Activated CD8-positive, alpha-beta memory T cell treated with anti-CD3 and anti-CD28 coated beads for 48 hours (primary cell): ENCODE results near the gene DCC.

Source experiments
- DNase-seq, 3 experiments: peaks; one replicate each; pipeline ENCODE4 v3.0.0-alpha.2; 2020; ENCODE audit warnings: low read depth in 2 of 3, low spot score in 2 of 3

DCC gene, protein sequence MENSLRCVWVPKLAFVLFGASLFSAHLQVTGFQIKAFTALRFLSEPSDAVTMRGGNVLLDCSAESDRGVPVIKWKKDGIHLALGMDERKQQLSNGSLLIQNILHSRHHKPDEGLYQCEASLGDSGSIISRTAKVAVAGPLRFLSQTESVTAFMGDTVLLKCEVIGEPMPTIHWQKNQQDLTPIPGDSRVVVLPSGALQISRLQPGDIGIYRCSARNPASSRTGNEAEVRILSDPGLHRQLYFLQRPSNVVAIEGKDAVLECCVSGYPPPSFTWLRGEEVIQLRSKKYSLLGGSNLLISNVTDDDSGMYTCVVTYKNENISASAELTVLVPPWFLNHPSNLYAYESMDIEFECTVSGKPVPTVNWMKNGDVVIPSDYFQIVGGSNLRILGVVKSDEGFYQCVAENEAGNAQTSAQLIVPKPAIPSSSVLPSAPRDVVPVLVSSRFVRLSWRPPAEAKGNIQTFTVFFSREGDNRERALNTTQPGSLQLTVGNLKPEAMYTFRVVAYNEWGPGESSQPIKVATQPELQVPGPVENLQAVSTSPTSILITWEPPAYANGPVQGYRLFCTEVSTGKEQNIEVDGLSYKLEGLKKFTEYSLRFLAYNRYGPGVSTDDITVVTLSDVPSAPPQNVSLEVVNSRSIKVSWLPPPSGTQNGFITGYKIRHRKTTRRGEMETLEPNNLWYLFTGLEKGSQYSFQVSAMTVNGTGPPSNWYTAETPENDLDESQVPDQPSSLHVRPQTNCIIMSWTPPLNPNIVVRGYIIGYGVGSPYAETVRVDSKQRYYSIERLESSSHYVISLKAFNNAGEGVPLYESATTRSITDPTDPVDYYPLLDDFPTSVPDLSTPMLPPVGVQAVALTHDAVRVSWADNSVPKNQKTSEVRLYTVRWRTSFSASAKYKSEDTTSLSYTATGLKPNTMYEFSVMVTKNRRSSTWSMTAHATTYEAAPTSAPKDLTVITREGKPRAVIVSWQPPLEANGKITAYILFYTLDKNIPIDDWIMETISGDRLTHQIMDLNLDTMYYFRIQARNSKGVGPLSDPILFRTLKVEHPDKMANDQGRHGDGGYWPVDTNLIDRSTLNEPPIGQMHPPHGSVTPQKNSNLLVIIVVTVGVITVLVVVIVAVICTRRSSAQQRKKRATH (N-terminal part only)

DNA sequence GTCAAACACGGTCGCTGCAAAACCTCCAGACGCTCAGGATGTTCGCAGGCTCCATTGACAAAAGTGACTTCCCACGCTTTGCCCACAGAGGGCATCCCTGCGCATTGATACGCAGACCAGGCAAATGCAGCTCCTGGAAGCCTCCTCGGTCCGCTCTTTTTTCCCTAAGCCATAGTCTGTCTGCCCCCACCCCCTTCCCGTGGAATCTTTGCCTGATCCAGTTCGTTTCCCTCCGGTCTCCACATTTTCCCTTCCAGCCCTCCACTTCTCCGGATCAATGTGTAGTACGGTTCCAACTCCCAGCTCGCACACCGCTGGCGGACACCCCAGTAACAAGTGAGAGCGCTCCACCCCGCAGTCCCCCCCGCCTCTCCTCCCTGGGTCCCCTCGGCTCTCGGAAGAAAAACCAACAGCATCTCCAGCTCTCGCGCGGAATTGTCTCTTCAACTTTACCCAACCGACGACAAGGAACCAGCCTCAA, at the start of gene DCC:
Gene DCC, plus strand, starts transcription at position 307 of the 481 bp plus-strand sequence. CDS start 591 bp downstream, outside the sequence.
- DNase-seq = no peak

DNA sequence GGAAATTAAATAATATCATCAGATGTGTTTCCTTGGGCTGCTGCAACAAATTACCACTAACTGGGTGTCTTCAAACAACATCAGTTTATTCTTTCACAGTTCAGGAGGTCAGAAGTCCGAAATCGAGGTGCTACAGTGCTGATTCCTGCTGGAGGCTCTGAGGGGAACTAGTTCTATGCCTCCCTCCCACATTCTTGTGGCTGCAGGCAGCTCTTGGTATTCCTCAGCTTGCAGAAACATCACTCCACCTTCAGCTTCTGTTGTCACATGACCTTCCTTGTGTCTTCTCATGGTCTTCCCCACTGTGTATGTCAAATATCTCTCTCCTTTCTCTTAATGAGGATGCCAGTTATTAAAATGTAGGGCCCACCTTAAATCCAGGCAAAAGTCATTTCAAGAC, 29.3 kb upstream of the DCC start:
- no peak for DNase-seq

DNA sequence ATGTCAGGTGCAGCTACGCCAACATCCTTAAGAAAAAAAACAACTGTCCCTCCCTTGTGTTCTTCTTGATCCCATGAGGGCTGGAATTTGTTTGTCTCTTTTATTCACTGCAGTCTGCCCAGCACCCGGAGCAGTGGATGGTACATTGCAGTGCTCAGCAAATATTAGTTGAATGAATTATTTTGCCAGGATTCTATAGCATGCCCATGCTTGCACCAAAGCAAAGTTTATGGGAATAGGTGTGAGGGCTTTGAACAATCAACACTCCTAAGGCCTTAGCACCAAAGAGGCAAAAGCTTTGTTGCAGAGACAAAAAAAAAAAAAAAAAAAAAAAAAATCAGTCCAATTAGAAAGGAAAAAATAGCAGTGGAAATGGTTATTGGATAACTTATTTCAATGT, 28.7 kb upstream of the DCC start:
- no peak for DNase-seq

DNA sequence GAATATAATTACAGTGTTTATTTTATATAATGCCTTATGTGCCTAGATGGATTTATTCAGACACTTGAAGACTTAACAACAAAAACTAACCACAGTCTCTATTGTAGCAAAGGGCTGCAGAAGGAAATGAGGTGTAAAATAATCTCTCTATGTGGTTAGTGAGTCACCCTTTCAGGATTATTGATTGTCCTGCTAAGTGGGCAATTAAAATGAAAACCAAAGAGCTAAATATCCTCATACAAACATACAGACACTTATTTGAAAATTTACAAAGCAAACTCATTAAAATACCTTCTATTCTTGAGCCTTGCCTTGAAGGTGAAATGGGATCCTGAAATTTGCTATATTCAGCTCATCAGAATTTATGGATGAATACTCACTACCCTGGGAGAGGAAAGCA, 27.7 kb upstream of the DCC start:
- no peak for DNase-seq

DNA sequence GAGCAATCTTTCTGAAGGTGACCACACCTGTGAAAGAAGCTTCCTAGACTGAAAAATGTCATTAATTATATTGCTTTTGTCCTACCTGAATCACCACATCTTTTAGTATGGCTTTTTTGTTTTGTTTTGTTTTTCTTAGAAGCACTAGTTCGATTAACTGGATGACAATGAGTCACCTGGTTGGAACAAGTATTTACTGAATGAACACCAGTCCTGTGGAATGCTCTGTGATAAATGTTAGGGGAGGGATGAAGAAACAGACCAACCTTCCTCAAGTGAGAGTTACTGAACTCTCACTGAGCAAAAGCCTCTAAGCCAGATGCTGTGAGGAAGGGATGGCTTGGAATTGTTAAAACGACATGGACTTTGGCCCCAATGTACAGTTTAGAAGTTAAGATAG, 26.8 kb upstream of the DCC start:
- DNase-seq = no peak

DNA sequence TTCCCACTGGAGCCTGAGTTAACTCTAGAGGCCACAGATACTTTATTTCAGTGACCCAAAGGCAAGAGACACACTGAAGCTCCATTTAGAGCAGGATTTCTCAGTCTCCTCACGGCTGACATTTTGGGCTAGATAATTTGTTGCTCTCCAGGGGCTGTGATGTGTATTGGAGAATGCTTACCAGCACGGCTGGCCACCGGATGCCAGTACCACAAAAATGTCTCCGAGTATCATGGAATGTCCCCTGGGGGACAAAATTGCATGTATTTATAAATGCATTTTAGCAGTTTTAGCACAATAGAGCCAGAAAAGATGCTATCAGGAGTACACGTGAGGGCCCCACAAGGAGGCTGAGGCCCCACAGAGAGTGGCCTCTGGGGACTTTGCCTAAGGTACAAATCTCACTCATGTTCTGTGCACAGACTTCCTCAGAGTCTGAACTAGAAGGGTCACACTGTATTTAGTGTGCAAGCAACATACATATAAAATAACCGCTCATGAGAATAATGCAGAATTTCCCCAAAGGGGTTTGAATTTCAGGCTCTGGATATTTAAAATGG, 20.5 kb upstream of the DCC start:
- DNase-seq = no peak

DNA sequence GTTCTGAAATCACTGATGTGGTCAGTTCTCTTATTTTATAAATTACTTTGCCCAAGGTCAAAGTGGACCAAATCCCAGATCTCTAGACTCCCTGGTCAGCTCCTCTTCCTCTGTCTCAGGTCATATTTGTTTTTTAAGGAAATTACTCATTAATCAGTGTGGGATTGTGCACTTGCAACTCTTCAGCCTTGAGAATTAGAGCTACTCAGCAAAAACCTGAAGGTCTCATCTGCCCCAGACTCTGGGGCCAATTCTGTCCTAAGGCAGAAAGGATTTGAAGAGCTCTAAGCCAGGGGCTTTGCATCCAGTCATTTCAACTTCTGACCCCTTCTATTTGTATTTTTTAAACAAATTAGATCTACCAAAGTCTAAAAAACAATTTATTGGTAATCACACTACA, 17.7 kb upstream of the DCC start:
- DNase-seq = no peak

DNA sequence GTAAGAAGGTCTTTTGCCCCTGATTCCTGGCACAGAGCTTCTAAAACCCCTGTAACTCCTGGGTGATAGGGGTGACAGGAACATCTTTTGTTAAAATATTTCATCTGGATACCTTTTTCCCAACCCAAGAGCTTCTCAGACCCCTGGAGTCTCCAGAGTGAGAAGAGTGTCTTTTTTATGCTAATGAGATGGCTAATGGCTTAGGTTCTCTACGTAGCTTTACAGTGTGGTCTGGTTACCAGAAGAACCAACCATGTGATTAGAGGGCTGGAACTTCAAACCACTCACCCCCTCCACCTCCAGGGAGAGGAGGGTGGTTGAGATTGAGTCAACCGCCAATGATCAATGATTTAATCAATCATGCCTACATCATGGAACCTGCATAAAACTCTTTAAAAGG, 16.2 kb upstream of the DCC start:
- DNase-seq = no peak

DNA sequence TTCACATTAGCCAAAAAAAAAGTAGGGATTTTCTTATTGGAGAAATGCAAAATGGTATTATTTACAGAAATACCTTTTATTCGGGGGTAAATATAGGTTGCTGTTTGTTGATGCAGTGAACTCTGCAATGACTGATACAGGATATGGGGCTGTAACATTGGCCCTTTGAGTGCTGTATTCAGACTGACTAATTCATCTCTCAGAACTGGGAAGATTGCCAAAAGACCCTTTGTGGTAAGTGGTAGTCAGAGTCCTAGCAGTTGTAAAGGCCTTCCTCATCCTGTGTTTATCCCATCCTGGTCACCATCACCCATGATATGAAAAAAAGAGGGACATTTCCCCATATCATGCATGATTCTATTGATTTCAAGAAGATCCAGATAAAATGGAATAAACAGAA, 14.0 kb upstream of the DCC start:
- no peak for DNase-seq

DNA sequence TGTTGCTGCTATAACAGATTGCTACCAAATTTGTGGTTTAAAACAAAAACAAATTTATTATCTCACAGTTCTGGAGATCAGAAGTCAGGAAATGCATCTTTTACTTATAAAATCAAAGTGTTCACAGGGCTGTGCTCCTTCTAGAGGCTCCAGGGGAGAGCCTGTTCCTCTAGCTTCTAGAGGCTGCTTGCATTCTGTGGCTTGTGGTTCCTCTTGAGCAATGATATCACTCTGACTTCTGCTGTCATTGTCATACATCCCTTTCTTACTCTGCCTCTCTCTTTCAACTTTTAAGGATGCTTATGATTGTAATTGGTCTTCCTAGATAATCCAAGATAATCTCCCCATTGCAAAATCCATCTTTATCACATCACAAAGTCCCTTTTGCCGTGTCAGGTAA, 6.1 kb upstream of the DCC start:
- DNase-seq = no peak

DNA sequence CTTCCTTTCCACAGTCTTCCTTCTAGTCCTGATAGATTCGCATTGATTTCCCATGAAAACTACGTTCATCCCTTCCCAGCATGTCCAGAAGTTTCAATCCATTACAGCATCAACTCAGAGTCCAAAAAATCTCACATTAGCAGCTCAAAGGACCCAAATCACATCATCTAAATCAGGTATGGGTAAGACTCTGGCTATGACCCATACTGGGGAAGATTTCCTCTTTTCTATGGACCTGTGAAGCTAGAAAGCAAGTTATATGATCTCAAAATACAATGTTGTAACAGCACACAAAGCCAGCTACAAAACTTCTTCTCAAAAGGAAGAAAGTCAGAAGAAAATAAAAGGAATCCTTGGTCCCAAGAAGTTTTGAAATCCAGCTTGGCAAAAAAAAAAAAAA, 5.7 kb upstream of the DCC start:
- DNase-seq = no peak

DNA sequence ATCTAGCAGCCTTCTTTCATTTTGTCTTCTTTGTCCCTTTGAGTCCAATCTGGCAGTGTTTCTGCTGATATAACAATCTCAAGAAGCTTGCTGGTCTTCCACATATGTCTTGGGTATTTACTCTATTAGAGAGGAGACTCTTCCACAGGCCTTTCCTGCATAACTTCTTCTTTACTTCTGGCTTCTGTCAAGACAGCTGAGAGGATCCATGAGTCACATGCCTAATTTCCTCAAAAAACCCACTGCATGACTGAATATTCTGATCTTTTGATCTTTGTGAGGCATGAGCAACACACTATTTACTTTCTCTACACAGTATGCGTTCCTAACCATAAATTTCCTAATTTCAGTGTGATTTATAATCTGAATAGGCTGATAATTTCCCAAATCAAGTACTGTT, 5.1 kb upstream of the DCC start:
- no peak for DNase-seq

DNA sequence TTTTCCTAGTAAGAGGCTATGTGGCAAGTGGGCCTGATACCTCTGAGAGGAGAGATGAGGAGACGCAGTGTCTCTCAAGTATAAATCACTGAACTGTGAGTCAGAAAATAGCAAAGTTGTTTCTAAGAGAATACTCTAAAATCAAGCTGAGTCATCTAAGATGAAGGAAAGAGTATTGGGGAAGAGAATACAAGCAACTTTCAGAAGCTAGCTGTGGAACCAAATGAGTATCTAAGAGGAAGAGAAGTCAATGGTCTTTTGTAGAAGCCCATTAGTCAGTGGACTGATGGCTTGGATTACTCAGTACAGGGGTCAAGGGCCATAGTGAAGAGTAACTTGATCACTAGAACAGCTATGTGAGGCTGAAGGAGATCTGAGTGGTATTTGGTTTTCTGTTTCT, 2.7 kb upstream of the DCC start:
- no peak for DNase-seq

DNA sequence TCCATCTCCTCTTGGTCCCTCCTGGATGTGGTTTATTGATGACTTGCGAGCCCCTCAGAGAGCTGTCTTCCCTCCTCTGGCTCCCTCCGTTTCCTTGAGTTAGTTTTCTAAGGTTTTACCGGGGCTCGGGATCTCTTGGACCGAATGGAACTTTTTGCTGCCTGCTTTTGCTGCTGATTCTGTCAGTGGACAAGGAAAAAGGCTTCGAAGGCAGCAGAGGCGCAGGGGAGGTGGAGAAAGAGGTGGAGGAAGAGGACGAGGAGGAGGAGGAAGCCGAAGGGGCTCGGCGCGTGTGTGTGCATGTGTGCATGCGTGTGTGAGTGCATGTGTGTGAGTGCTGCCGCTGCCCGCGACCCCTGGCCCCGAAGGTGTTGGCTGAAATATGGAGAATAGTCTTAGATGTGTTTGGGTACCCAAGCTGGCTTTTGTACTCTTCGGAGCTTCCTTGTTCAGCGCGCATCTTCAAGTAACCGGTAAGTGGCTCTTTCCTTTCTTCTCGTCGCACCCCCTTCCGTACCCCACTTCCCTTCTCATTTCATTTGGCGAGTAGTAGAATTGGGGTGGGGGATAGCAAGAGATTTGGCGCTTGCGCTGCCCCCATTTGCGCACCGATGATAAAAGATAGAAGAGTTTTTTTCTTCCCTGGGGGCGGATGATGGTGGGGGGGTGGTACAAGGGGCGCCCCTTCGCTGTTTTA, 557 bp downstream of the DCC start:
- no peak for DNase-seq

DNA sequence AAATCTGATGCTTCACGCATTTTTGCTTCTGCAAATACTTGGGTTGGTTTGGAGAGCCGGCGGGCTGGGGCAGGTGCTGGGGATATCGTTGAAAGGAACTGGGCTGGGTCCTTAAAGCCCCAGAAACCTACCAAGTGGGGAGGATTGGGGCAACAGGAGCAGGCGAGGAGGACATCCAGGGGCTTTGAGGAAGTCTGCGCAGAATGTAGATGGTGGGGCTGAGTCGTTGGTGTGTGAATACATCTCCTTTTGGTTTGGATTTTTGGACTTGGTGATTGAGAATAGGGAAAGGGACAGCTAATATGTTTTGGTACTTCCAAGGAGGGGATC, 1.1 kb downstream of the DCC start:
- no peak for DNase-seq

DNA sequence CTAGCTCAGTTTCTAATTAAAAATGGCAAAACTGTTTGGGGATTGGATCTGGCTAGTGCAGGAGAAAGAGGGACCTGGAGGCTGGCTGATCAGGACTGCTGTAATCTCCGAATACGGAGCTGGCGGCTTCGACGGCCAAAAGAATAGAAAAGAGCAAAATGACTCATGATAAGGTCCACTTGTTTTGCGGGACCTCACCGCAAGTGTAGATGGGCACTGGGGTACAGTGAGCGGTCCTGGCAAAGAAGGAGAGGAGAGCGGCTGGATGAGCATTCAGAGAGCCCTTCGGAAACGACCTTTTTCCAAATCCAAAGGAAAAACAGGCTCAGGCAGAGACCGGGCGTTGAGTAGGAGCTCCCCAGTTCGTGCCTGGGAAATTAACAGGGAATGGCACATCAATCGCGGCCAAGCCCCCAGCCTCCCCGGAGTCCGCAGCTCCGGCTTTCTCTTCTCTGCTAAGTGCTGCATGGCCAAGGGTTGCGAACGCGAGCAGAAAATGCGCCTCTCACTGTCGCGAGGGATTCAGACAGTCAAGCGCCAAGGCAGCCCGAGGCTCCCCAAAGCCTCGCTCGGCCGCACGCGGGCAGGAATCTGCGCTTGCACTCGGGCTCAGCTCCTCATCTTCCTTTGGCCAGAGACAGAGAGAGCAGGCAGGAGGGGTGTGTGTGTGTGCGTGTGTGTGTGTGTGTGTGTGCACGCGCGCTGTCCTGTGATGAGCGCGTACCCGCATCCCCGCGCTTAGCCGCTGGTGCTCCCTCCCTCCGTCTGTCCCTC, 1.8 kb downstream of the DCC start:
- DNase-seq = no peak

DNA sequence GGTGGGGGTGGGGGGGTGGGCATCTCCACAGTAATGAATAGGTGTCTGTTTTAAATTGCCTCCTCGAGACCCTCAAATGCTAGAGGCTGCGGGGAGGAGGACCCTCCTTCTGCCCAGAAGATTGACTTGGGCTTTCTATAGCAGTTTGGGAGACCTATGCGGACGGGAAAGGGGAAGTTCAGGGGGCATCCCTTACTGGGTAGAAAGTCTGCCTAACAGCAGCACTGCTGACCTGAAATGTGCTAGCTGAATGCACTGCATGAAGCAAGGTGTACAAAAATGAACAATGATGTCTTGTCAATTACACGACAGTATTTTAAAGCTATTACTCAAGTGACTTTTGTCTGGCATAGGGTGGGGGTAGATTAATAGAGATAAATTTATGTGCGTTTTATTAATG, 2.5 kb downstream of the DCC start:
- no peak for DNase-seq

DNA sequence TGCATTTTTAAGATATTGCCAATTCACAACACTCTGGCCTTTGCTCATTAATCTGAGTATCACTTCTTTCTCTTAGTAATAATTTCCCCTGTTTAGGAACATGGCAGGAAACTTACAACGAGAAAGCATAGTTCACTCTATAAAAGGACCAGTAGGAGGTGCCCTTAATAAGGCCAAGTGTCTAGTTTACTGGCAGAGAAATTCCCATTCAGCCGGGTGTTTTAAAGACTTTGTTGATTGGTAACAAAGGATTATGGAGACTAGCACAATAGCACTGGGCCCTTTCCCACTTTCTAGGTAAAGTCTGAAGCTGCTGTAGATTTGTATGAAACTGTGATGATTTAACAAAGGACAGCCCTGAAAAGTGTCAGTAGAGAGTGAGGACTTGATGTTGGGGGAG, 3.1 kb downstream of the DCC start:
- no peak for DNase-seq

DNA sequence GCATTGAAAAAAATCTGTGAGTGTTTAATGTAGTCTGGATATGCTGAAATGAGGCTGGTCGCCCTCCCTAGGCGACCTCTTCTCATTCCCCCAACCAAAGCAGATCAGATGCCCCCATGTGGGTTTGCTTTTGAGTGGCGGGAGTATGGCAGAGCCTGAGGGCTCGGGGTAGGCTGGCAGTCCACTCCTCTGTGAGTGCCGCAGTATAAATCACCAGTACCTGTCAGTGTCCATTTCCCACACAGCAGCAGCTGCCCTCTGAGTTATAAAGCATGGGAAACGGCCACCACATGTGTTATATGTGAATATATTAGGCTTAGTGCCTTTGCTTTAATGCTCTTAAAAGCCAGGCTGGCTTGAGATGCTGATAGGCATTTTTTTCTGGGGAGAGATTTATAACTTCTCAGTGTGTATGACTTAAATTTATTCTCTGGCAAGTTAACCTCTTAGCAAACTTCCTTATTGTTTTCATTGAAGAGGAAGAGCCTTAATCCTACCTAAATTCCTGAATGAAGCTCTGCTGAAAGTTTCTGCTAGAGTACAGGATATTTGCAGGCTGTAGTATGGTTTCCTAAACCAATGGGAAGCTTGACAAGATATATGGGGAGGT, 3.8 kb downstream of the DCC start:
- DNase-seq = no peak

DNA sequence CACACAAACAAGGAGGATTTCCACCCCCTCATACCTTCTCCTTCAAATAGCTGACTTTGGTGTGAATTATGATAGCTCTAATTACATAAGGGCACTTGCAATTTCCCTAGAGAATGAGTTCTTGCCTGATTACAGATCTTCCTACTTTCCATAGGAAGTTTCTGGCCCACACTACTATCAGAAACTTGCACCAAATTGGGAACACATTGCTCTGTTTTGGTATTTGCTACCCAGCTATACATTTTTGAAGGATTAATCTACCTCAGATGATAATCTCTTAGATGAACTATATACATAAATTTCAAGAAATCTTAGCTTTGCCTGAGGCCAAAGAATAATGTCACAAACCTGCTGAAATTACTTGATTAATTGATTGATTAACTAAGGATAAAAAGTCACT, 4.9 kb downstream of the DCC start:
- DNase-seq = no peak
